HuH-7.5 (cell line): ENCODE data around the gene IGSF1.
A peak's percentile ranks its signal among the peaks of the same experiment; 100 is the strongest.
"Not testable (repeated sequence)": the region's sequence is repeated elsewhere in the genome, so short reads cannot be mapped to it uniquely, and the experiment has no call there.

Experiments
- DNase-seq: peaks from one replicate; pipeline ENCODE4 v3.0.0; 2011; ENCODE audit warnings: low spot score

The IGSF1 gene

GRCh38 chrX:131270080-131270479, 19.0 kb downstream of the IGSF1 start:
- DNase-seq: no peak

- no peak for DNase-seq
Measured at GRCh38 chrX:131264665-131265064, 24.4 kb downstream of the IGSF1 start.

- no peak for DNase-seq
Measured at GRCh38 chrX:131264053-131264452, 25.1 kb downstream of the IGSF1 start.

- DNase-seq: peak; percentile 15
Measured at GRCh38 chrX:131262738-131263679, 26.1 kb downstream of the IGSF1 start.

- no peak for DNase-seq
Measured at GRCh38 chrX:131262200-131262599, 26.9 kb downstream of the IGSF1 start.

- no peak for DNase-seq
Measured at GRCh38 chrX:131257367-131257766, 31.7 kb downstream of the IGSF1 start.

- not testable (repeated sequence) for DNase-seq
Measured at GRCh38 chrX:131250984-131251738, 37.9 kb downstream of the IGSF1 start.

- DNase-seq: no peak
Measured at GRCh38 chrX:131239057-131239456, 50.0 kb downstream of the IGSF1 start.

- no peak for DNase-seq
Measured at GRCh38 chrX:131237363-131237762, 51.7 kb downstream of the IGSF1 start.

GRCh38 chrX:131235768-131236545, 53.1 kb downstream of the IGSF1 start:
- no peak for DNase-seq

GRCh38 chrX:131227608-131228007, 61.5 kb downstream of the IGSF1 start:
- no peak for DNase-seq

GRCh38 chrX:131226591-131226990, 62.5 kb downstream of the IGSF1 start:
- DNase-seq: no peak

- no peak for DNase-seq
Measured at GRCh38 chrX:131225078-131225477, 64.0 kb downstream of the IGSF1 start.
